GM23338 (cell line): ENCODE results near the gene TNS3. TPM values are rescaled to one million over a fixed set of nuclear protein-coding genes. Genes with fewer than 3 reads are reported as not detected.

Experiments used
- ATAC-seq: fragments of 200-7000 bp; cut with Tn5 transposase; 3 replicates; pipeline ENCODE4 v1.9.1; 2020
- DNase-seq: peaks from one replicate; pipeline ENCODE4 v3.0.0-alpha.2; 2015; ENCODE audit warnings: low spot score
- H2AFZ ChIP-seq: fragments of 200-600 bp; sonication (generic); 2 replicates; pipeline ENCODE4 v1.8.0; 2016; ENCODE audit warnings: antibody characterized with exemption, mild to moderate bottlenecking, moderate library complexity
- H3F3A ChIP-seq: fragments of 200-600 bp; sonication (generic); replicated peaks from 2 replicates; pipeline ENCODE4 v1.8.0; 2017; ENCODE audit warnings: antibody characterized with exemption, mixed run types, low read depth
- H3K27ac ChIP-seq: fragments of 200-600 bp; sonication (generic); 2 replicates; pipeline ENCODE4 v1.6.1; 2016; ENCODE audit warnings: low read depth
- H3K27me3 ChIP-seq: fragments of 200-600 bp; sonication (generic); 2 replicates; pipeline ENCODE4 v1.8.0; 2016; ENCODE audit warnings: mild to moderate bottlenecking, mixed run types, moderate library complexity; ENCODE audit not compliant: insufficient read depth
- H3K36me3 ChIP-seq: fragments of 200-600 bp; sonication (generic); 2 replicates; pipeline ENCODE4 v1.8.0; 2016; ENCODE audit warnings: mild to moderate bottlenecking; ENCODE audit not compliant: insufficient read depth
- H3K4me1 ChIP-seq: fragments of 200-600 bp; sonication (generic); 2 replicates; pipeline ENCODE4 v1.8.0; 2016; ENCODE audit warnings: mild to moderate bottlenecking, moderate library complexity; ENCODE audit not compliant: insufficient read depth
- H3K4me2 ChIP-seq: fragments of 200-600 bp; sonication (generic); 2 replicates; pipeline ENCODE4 v1.7.1; 2017; ENCODE audit warnings: mixed run types
- H3K4me3 ChIP-seq: fragments of 200-600 bp; sonication (generic); 2 replicates; pipeline ENCODE4 v1.6.1; 2016; ENCODE audit warnings: mixed run types
- H3K79me2 ChIP-seq: fragments of 200-600 bp; sonication (generic); replicated peaks from 2 replicates; pipeline ENCODE4 v1.8.0; 2017; ENCODE audit warnings: mild to moderate bottlenecking; ENCODE audit not compliant: insufficient read depth
- H3K9me2 ChIP-seq: fragments of 200-600 bp; sonication (generic); 2 replicates; pipeline ENCODE4 v1.8.0; 2017; ENCODE audit not compliant: insufficient read depth
- H4K20me1 ChIP-seq: fragments of 200-600 bp; sonication (generic); replicated peaks from 2 replicates; pipeline ENCODE4 v1.8.0; 2017; ENCODE audit warnings: mild to moderate bottlenecking; ENCODE audit not compliant: insufficient read depth
- H3K27ac Mint-ChIP-seq: 2 replicates; pipeline ENCODE4 v1.8.0; 2020; ENCODE audit warnings: inconsistent platforms, mild to moderate bottlenecking, moderate library complexity, mixed read lengths
- H3K27me3 Mint-ChIP-seq: 3 replicates; pipeline ENCODE4 v1.8.0; 2022; ENCODE audit warnings: low read depth, mild to moderate bottlenecking, moderate library complexity, mixed read lengths, inconsistent platforms; ENCODE audit not compliant: insufficient read depth, poor library complexity
- H3K36me3 Mint-ChIP-seq: 3 replicates; pipeline ENCODE4 v1.8.0; 2021; ENCODE audit warnings: low read depth, mild to moderate bottlenecking, inconsistent platforms, moderate library complexity, mixed read lengths
- H3K4me1 Mint-ChIP-seq: 3 replicates; pipeline ENCODE4 v1.8.0; 2020; ENCODE audit warnings: mild to moderate bottlenecking, inconsistent platforms, mixed read lengths
- H3K4me3 Mint-ChIP-seq: 3 replicates; pipeline ENCODE4 v1.8.0; 2021; ENCODE audit warnings: moderate library complexity, mild to moderate bottlenecking, inconsistent platforms, mixed read lengths
- H3K9me3 Mint-ChIP-seq: 3 replicates; pipeline ENCODE4 v1.8.0; 2020; ENCODE audit warnings: moderate library complexity, mild to moderate bottlenecking, inconsistent platforms, mixed read lengths
- CREB1 ChIP-seq: fragments of 250-450 bp; sonication (Bioruptor Pico); IDR thresholded peaks from 2 replicates; pipeline ENCODE4 v1.5.0; 2020; ENCODE audit warnings: low read depth, mild to moderate bottlenecking, moderate library complexity
- EZH2 ChIP-seq: fragments of 200-600 bp; sonication (generic); IDR thresholded peaks from one replicate; pipeline ENCODE4 v1.8.0; 2017; ENCODE audit warnings: antibody characterized with exemption, mild to moderate bottlenecking, low read depth; ENCODE audit not compliant: unreplicated experiment
- EZH2phosphoT487 ChIP-seq: fragments of 200-600 bp; sonication (generic); IDR thresholded peaks from one replicate; pipeline ENCODE4 v1.8.1; 2018; ENCODE audit warnings: antibody characterized with exemption; ENCODE audit not compliant: unreplicated experiment
- JUNB ChIP-seq: IDR thresholded peaks from one replicate; pipeline ENCODE4 v1.6.1; 2016; ENCODE audit warnings: antibody characterized with exemption; ENCODE audit not compliant: unreplicated experiment
- NANOG ChIP-seq: IDR thresholded peaks from 2 replicates; pipeline ENCODE4 v1.6.1; 2016; ENCODE audit warnings: antibody characterized with exemption, borderline replicate concordance
- POLR2AphosphoS5 ChIP-seq: IDR thresholded peaks from 2 replicates; pipeline ENCODE4 v1.6.1; 2016; ENCODE audit warnings: antibody characterized with exemption, low read depth
- STAT1 ChIP-seq: IDR thresholded peaks from one replicate; pipeline ENCODE4 v1.6.1; 2016; ENCODE audit warnings: antibody characterized with exemption; ENCODE audit not compliant: unreplicated experiment
- ZNF114 ChIP-seq: fragments of 250-450 bp; sonication (Bioruptor Pico); IDR thresholded peaks from 2 replicates; pipeline ENCODE4 v1.5.0; 2020; ENCODE audit warnings: mild to moderate bottlenecking, moderate library complexity
- ZNF331 ChIP-seq: fragments of 250-450 bp; sonication (Bioruptor Pico); IDR thresholded peaks from 2 replicates; pipeline ENCODE4 v1.5.0; 2020; ENCODE audit warnings: low read depth, mild to moderate bottlenecking, moderate library complexity
- polyA plus RNA-seq: library from polyadenylated mRNA; unstranded; fragments of >200 nt; fragmentation: Nextera tagmentation; extraction: Ambion mirVana; gene quantifications from 2 replicates; pipeline ENCODE4 v1.2.1, GENCODE V29; 2016
- total RNA-seq: library from RNA; depleted of rRNA; stranded (reverse); fragments of >200 nt; shearing (Covaris generic); gene quantifications from 2 replicates; pipeline ENCODE4 v1.2.3, GENCODE V29; 2014
- TF ChIP-seq, protein P1 (sequence below): IDR thresholded peaks from one replicate; pipeline ENCODE4 v1.6.1; 2018; ENCODE audit warnings: antibody characterized with exemption; ENCODE audit not compliant: unreplicated experiment
- TF ChIP-seq, protein P2 (sequence below): fragments of 250-450 bp; sonication (Bioruptor Pico); IDR thresholded peaks from 2 replicates; pipeline ENCODE4 v1.5.0; 2020; ENCODE audit warnings: mild to moderate bottlenecking, moderate library complexity
- TF ChIP-seq, protein P3 (sequence below): IDR thresholded peaks from 2 replicates; pipeline ENCODE4 v1.6.1; 2016; ENCODE audit warnings: antibody characterized with exemption
- TF ChIP-seq, protein P4 (sequence below), 2 experiments: fragments of 200-600 bp in 1 of 2; sonication (generic) in 1 of 2; conservative IDR thresholded peaks; 2 replicates each; pipeline versions ENCODE4 v1.5.1 to v1.6.1; 2016 to 2017; ENCODE audit warnings: antibody characterized with exemption in 2 of 2, low read depth in 2 of 2, mild to moderate bottlenecking in 2 of 2, moderate library complexity in 1 of 2

TNS3 gene
- total and polyA plus RNA-seq, 2 experiments from 2014 or later: 6.2 to 28.7 TPM

DNA sequence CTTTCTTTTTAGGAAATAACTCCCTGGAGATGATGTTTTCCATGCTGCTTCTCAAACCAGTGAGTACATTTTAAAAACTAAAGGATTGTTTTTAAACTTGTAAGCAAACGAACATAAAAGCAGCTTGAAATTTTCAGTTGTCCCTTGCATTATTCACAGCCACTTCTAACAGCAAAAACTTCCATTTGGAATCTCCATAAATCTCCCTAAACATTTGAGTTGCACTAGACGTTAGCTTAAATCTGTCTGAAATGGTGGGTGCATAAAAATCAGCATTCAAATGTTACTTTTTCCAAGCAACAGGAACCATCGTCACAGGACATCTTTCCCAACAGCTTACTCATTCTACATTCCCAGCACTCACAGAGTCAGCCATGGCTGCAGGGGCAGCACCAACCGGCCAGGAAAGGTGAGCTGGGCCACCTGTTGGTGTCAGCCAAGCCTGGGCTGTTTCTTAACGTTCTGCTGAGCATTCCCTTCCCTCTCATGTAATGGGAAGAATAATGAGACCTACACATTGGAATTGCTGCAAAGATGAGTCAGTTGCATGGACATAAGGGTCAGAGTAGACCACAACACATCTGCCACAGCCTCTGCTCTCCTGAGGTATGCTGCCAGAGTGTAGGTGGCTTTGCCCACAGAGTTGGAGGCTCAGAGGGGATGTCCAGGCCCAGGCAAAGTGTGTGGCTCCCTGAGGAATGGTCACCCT lies 163.2 kb downstream of the TNS3 start:
- peaks cover 5% of the 10 kb centered on the region; the same call in 1 of the 2 replicates for H3K4me1 ChIP-seq
- H4K20me1 ChIP-seq: 0 out of 2 replicates have a peak, but pooled peaks cover 2% of the 10 kb centered on the region
- no peak for DNase-seq
- peaks cover 10% of the 10 kb centered on the region for H3K4me1 Mint-ChIP-seq
- ATAC-seq: peak; percentile 41; the same call in 2 of the 3 replicates
- no peak overlapping the region for H3K4me3 ChIP-seq
- H3K36me3 ChIP-seq: no peaks in the 10 kb centered on the region; the same call in 1 of the 2 replicates
- H3K27ac Mint-ChIP-seq: no peak overlapping the region
- H3K36me3 Mint-ChIP-seq: peaks cover 24% of the 10 kb centered on the region
- no peaks in the 10 kb centered on the region for H3F3A ChIP-seq
- no peak overlapping the region for H2AFZ ChIP-seq
- no peak overlapping the region for H3K27ac ChIP-seq
- no peaks in the 10 kb centered on the region for H3K9me2 ChIP-seq
- no peak overlapping the region for H3K4me2 ChIP-seq
- no peaks in the 10 kb centered on the region for H3K27me3 ChIP-seq
- no peaks in the 10 kb centered on the region for H3K79me2 ChIP-seq
- H3K9me3 Mint-ChIP-seq: no peaks in the 10 kb centered on the region; the same call in 2 of the 3 replicates
- no peak overlapping the region for H3K4me3 Mint-ChIP-seq
- no peaks in the 10 kb centered on the region for H3K27me3 Mint-ChIP-seq
- TF ChIP-seq, protein P1, sequence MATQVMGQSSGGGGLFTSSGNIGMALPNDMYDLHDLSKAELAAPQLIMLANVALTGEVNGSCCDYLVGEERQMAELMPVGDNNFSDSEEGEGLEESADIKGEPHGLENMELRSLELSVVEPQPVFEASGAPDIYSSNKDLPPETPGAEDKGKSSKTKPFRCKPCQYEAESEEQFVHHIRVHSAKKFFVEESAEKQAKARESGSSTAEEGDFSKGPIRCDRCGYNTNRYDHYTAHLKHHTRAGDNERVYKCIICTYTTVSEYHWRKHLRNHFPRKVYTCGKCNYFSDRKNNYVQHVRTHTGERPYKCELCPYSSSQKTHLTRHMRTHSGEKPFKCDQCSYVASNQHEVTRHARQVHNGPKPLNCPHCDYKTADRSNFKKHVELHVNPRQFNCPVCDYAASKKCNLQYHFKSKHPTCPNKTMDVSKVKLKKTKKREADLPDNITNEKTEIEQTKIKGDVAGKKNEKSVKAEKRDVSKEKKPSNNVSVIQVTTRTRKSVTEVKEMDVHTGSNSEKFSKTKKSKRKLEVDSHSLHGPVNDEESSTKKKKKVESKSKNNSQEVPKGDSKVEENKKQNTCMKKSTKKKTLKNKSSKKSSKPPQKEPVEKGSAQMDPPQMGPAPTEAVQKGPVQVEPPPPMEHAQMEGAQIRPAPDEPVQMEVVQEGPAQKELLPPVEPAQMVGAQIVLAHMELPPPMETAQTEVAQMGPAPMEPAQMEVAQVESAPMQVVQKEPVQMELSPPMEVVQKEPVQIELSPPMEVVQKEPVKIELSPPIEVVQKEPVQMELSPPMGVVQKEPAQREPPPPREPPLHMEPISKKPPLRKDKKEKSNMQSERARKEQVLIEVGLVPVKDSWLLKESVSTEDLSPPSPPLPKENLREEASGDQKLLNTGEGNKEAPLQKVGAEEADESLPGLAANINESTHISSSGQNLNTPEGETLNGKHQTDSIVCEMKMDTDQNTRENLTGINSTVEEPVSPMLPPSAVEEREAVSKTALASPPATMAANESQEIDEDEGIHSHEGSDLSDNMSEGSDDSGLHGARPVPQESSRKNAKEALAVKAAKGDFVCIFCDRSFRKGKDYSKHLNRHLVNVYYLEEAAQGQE: no peak
- TF ChIP-seq JUNB (no peak), STAT1 (no peak), EZH2phosphoT487 (no peak), ZNF114 (CRISPR knock-in tag) (no peak), ZNF331 (CRISPR knock-in tag) (no peak), EZH2 (no peak), POLR2AphosphoS5 (no peak), NANOG (no peak), CREB1 (no peak)
- TF ChIP-seq, protein P2, sequence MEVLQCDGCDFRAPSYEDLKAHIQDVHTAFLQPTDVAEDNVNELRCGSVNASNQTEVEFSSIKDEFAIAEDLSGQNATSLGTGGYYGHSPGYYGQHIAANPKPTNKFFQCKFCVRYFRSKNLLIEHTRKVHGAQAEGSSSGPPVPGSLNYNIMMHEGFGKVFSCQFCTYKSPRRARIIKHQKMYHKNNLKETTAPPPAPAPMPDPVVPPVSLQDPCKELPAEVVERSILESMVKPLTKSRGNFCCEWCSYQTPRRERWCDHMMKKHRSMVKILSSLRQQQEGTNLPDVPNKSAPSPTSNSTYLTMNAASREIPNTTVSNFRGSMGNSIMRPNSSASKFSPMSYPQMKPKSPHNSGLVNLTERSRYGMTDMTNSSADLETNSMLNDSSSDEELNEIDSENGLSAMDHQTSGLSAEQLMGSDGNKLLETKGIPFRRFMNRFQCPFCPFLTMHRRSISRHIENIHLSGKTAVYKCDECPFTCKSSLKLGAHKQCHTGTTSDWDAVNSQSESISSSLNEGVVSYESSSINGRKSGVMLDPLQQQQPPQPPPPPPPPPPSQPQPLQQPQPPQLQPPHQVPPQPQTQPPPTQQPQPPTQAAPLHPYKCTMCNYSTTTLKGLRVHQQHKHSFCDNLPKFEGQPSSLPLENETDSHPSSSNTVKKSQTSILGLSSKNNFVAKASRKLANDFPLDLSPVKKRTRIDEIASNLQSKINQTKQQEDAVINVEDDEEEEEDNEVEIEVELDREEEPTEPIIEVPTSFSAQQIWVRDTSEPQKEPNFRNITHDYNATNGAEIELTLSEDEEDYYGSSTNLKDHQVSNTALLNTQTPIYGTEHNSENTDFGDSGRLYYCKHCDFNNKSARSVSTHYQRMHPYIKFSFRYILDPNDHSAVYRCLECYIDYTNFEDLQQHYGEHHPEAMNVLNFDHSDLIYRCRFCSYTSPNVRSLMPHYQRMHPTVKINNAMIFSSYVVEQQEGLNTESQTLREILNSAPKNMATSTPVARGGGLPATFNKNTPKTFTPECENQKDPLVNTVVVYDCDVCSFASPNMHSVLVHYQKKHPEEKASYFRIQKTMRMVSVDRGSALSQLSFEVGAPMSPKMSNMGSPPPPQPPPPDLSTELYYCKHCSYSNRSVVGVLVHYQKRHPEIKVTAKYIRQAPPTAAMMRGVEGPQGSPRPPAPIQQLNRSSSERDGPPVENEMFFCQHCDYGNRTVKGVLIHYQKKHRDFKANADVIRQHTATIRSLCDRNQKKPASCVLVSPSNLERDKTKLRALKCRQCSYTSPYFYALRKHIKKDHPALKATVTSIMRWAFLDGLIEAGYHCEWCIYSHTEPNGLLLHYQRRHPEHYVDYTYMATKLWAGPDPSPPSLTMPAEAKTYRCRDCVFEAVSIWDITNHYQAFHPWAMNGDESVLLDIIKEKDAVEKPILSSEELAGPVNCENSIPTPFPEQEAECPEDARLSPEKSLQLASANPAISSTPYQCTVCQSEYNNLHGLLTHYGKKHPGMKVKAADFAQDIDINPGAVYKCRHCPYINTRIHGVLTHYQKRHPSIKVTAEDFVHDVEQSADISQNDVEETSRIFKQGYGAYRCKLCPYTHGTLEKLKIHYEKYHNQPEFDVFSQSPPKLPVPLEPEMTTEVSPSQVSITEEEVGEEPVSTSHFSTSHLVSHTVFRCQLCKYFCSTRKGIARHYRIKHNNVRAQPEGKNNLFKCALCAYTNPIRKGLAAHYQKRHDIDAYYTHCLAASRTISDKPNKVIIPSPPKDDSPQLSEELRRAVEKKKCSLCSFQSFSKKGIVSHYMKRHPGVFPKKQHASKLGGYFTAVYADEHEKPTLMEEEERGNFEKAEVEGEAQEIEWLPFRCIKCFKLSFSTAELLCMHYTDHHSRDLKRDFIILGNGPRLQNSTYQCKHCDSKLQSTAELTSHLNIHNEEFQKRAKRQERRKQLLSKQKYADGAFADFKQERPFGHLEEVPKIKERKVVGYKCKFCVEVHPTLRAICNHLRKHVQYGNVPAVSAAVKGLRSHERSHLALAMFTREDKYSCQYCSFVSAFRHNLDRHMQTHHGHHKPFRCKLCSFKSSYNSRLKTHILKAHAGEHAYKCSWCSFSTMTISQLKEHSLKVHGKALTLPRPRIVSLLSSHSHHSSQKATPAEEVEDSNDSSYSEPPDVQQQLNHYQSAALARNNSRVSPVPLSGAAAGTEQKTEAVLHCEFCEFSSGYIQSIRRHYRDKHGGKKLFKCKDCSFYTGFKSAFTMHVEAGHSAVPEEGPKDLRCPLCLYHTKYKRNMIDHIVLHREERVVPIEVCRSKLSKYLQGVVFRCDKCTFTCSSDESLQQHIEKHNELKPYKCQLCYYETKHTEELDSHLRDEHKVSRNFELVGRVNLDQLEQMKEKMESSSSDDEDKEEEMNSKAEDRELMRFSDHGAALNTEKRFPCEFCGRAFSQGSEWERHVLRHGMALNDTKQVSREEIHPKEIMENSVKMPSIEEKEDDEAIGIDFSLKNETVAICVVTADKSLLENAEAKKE (CRISPR knock-in tag): no peak
- TF ChIP-seq, protein P3, sequence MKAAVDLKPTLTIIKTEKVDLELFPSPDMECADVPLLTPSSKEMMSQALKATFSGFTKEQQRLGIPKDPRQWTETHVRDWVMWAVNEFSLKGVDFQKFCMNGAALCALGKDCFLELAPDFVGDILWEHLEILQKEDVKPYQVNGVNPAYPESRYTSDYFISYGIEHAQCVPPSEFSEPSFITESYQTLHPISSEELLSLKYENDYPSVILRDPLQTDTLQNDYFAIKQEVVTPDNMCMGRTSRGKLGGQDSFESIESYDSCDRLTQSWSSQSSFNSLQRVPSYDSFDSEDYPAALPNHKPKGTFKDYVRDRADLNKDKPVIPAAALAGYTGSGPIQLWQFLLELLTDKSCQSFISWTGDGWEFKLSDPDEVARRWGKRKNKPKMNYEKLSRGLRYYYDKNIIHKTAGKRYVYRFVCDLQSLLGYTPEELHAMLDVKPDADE: no peak
- TF ChIP-seq, protein P4, sequence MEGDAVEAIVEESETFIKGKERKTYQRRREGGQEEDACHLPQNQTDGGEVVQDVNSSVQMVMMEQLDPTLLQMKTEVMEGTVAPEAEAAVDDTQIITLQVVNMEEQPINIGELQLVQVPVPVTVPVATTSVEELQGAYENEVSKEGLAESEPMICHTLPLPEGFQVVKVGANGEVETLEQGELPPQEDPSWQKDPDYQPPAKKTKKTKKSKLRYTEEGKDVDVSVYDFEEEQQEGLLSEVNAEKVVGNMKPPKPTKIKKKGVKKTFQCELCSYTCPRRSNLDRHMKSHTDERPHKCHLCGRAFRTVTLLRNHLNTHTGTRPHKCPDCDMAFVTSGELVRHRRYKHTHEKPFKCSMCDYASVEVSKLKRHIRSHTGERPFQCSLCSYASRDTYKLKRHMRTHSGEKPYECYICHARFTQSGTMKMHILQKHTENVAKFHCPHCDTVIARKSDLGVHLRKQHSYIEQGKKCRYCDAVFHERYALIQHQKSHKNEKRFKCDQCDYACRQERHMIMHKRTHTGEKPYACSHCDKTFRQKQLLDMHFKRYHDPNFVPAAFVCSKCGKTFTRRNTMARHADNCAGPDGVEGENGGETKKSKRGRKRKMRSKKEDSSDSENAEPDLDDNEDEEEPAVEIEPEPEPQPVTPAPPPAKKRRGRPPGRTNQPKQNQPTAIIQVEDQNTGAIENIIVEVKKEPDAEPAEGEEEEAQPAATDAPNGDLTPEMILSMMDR (conservative IDR thresholded peaks at IDR 0.05; ENCODE audit: low read depth in 2 of 2): no peak
